ENCODE data around the gene RBL2. TPM values are rescaled to one million over a fixed set of nuclear protein-coding genes. Genes with fewer than 3 reads are reported as not detected.

Gene RBL2
- total and polyA plus RNA-seq, 9 of the 15 experiments (the other 6 are each of a cell fraction or from before 2014, with no cell fraction given) = 7.8 to 76.3 (median 28.5) TPM

GRCh38 chr16:53434377-53435065 is at the start of gene RBL2 (continued):
- TF ChIP-seq, protein P1, sequence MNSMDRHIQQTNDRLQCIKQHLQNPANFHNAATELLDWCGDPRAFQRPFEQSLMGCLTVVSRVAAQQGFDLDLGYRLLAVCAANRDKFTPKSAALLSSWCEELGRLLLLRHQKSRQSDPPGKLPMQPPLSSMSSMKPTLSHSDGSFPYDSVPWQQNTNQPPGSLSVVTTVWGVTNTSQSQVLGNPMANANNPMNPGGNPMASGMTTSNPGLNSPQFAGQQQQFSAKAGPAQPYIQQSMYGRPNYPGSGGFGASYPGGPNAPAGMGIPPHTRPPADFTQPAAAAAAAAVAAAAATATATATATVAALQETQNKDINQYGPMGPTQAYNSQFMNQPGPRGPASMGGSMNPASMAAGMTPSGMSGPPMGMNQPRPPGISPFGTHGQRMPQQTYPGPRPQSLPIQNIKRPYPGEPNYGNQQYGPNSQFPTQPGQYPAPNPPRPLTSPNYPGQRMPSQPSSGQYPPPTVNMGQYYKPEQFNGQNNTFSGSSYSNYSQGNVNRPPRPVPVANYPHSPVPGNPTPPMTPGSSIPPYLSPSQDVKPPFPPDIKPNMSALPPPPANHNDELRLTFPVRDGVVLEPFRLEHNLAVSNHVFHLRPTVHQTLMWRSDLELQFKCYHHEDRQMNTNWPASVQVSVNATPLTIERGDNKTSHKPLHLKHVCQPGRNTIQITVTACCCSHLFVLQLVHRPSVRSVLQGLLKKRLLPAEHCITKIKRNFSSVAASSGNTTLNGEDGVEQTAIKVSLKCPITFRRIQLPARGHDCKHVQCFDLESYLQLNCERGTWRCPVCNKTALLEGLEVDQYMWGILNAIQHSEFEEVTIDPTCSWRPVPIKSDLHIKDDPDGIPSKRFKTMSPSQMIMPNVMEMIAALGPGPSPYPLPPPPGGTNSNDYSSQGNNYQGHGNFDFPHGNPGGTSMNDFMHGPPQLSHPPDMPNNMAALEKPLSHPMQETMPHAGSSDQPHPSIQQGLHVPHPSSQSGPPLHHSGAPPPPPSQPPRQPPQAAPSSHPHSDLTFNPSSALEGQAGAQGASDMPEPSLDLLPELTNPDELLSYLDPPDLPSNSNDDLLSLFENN (IDR thresholded peaks at IDR 0.05; ENCODE audit: low read depth in 2 of 2, low read length in 2 of 2) = 0 out of 4 replicates have a peak, but pooled peaks of 1 of the 2 experiments have one; percentile 18
- TF ChIP-seq ZNF830 (CRISPR knock-in tag; IDR thresholded peaks at IDR 0.05) (no peak), CREB3 (tag; conservative IDR thresholded peaks at IDR 0.05; ENCODE audit: low read depth) (no peak), ZNF140 (CRISPR knock-in tag; IDR thresholded peaks at IDR 0.05) (no peak), XRCC5 (IDR thresholded peaks at IDR 0.05; ENCODE audit: low read depth, low read length) (no peak), ZNF785 (CRISPR knock-in tag; IDR thresholded peaks at IDR 0.05) (no peak), ARNT (IDR thresholded peaks at IDR 0.05) (no peak), ZNF583 (CRISPR knock-in tag; IDR thresholded peaks at IDR 0.05) (no peak), SP1 (CRISPR knock-in tag; IDR thresholded peaks at IDR 0.05) (0 out of 2 replicates have a peak, but pooled peaks have one; percentile 34), MYNN (IDR thresholded peaks at IDR 0.05) (no peak), MYNN (CRISPR knock-in tag; IDR thresholded peaks at IDR 0.05) (no peak), CHD4 (IDR thresholded peaks at IDR 0.05; ENCODE audit: insufficient read depth, insufficient replicate concordance, low read depth, low read length, poor library complexity, severe bottlenecking) (no peak), ZNF668 (CRISPR knock-in tag; IDR thresholded peaks at IDR 0.05) (no peak), JUNB (CRISPR knock-in tag; conservative IDR thresholded peaks at IDR 0.05) (no peak), SLC30A9 (CRISPR knock-in tag; IDR thresholded peaks at IDR 0.05) (no peak), UBTF (IDR thresholded peaks at IDR 0.05; ENCODE audit: borderline replicate concordance in 1 of 2, low read depth in 2 of 2, low read length in 2 of 2) (peak in 1 of 2 experiments; percentile 62; a peak in 1 of 4 replicates), RFX7 (CRISPR knock-in tag; IDR thresholded peaks at IDR 0.05) (no peak), POLR2G (IDR thresholded peaks at IDR 0.05; ENCODE audit: low read depth, low read length) (peak; percentile 89), ZBTB49 (CRISPR knock-in tag; IDR thresholded peaks at IDR 0.05; ENCODE audit: borderline replicate concordance) (peak; percentile 58; the same call in 1 of the 2 replicates), HDGF (IDR thresholded peaks at IDR 0.05) (no peak)
